Measurements from ENCODE around the gene SSTR5. TPM values are rescaled to one million over a fixed set of nuclear protein-coding genes. Genes with fewer than 3 reads are reported as not detected.

SSTR5 gene
- total and polyA plus RNA-seq, 4 donors: not detected

GRCh38 chr16:1098266-1098991, 25.9 kb downstream of the SSTR5 start:
- no peak overlapping the region for H3K27ac ChIP-seq (ENCODE audit: low read depth in 1 of 2, low read length in 2 of 2)
- DNase-seq (ENCODE audit: low spot score): no peak
- TF ChIP-seq ZBTB33 (IDR thresholded peaks at IDR 0.05) (no peak), MAX (IDR thresholded peaks at IDR 0.05) (no peak)
- H3K27me3 ChIP-seq (ENCODE audit: control insufficient read depth in 4 of 4, insufficient read depth in 4 of 4, low read length in 3 of 4): peaks cover 0 to 2% (median 0%) of the 10 kb centered on the region in 4 donors
- H3K9ac ChIP-seq (ENCODE audit: low read depth in 1 of 2, low read length in 2 of 2): no peak overlapping the region
- peaks cover 0 to 5% (median 0%) of the 10 kb centered on the region in 4 donors for H3K4me1 ChIP-seq (ENCODE audit: control insufficient read depth in 4 of 4, insufficient read depth in 4 of 4, low read length in 3 of 4)
- no peaks in the 10 kb centered on the region for H3K9me3 ChIP-seq (ENCODE audit: control insufficient read depth in 4 of 4, low read length in 3 of 4)
- WGBS: 47% methylated on average over 34 of the region's 34 CpGs
- H3K36me3 ChIP-seq (ENCODE audit: control insufficient read depth in 4 of 4, insufficient read depth in 3 of 4, low read depth in 1 of 4, low read length in 3 of 4): no peaks in the 10 kb centered on the region
- no peak overlapping the region for H3K4me3 ChIP-seq (ENCODE audit: low read depth in 1 of 3, low read length in 3 of 3)

GRCh38 chr16:1099189-1100083, 26.9 kb downstream of the SSTR5 start:
- H3K9ac ChIP-seq (ENCODE audit: low read depth in 1 of 2, low read length in 2 of 2): no peak overlapping the region
- peaks cover 0 to 2% (median under 1%) of the 10 kb centered on the region in 4 donors for H3K27me3 ChIP-seq (ENCODE audit: control insufficient read depth in 4 of 4, insufficient read depth in 4 of 4, low read length in 3 of 4)
- no peak for DNase-seq (ENCODE audit: low spot score)
- no peaks in the 10 kb centered on the region for H3K36me3 ChIP-seq (ENCODE audit: control insufficient read depth in 4 of 4, insufficient read depth in 3 of 4, low read depth in 1 of 4, low read length in 3 of 4)
- no peak overlapping the region for H3K27ac ChIP-seq (ENCODE audit: low read depth in 1 of 2, low read length in 2 of 2)
- no peak for TF ChIP-seq FOXA1 (IDR thresholded peaks at IDR 0.05)
- no peak for TF ChIP-seq REST (IDR thresholded peaks at IDR 0.05)
- no peak for TF ChIP-seq RAD21 (IDR thresholded peaks at IDR 0.05)
- TF ChIP-seq NR2F2 (IDR thresholded peaks at IDR 0.05): no peak
- TF ChIP-seq FOXA2 (IDR thresholded peaks at IDR 0.05): no peak
- TF ChIP-seq ATF3 (IDR thresholded peaks at IDR 0.05): no peak
- no peak for TF ChIP-seq RXRA (IDR thresholded peaks at IDR 0.05)
- TF ChIP-seq EGR1 (IDR thresholded peaks at IDR 0.05; ENCODE audit: low read depth in 2 of 2): no peak
- TF ChIP-seq YY1 (IDR thresholded peaks at IDR 0.05): no peak
- 53% methylated on average over 35 of the region's 35 CpGs for whole genome bisulfite sequencing
- no peak overlapping the region for H3K4me3 ChIP-seq (ENCODE audit: low read depth in 1 of 3, low read length in 3 of 3)
- peaks cover 0 to 5% (median 0%) of the 10 kb centered on the region in 4 donors for H3K4me1 ChIP-seq (ENCODE audit: control insufficient read depth in 4 of 4, insufficient read depth in 4 of 4, low read length in 3 of 4)
- H3K9me3 ChIP-seq (ENCODE audit: control insufficient read depth in 4 of 4, low read length in 3 of 4): no peaks in the 10 kb centered on the region

All from liver (tissue), 9 donors.